Measurements from ENCODE around the gene B4GAT1. TPM values are rescaled to one million over a fixed set of nuclear protein-coding genes. Genes with fewer than 3 reads are reported as not detected.
A peak's percentile ranks its signal among the peaks of the same experiment; 100 is the strongest.

Gene B4GAT1
- total RNA-seq, 1 donor from 2014 or later, result 42.7 TPM

GRCh38 chr11:66332371-66333219 lies 14.8 kb downstream of the B4GAT1 start:
- no peak for TF ChIP-seq CTCF (IDR thresholded peaks at IDR 0.05; ENCODE audit: partially characterized antibody, unreplicated experiment)
- H3K9me3 Mint-ChIP-seq (ENCODE audit: unreplicated experiment), result no peaks in the 10 kb centered on the region
- DNase-seq, result no peak
- H3K36me3 Mint-ChIP-seq (ENCODE audit: unreplicated experiment), result no peaks in the 10 kb centered on the region
- H3K27ac Mint-ChIP-seq (ENCODE audit: unreplicated experiment), result peak overlapping the region; percentile 28
- no peak overlapping the region for H3K4me3 Mint-ChIP-seq (ENCODE audit: unreplicated experiment)
- H3K27me3 Mint-ChIP-seq (ENCODE audit: unreplicated experiment), result peaks cover 12% of the 10 kb centered on the region
- peaks cover 15% of the 10 kb centered on the region for H3K4me1 Mint-ChIP-seq (ENCODE audit: low read depth, unreplicated experiment)

GRCh38 chr11:66331542-66332370 lies 15.7 kb downstream of the B4GAT1 start:
- Mint-ChIP-seq H3K9me3 (ENCODE audit: unreplicated experiment) (no peaks in the 10 kb centered on the region), H3K27ac (ENCODE audit: unreplicated experiment) (no peak overlapping the region), H3K36me3 (ENCODE audit: unreplicated experiment) (no peaks in the 10 kb centered on the region), H3K27me3 (ENCODE audit: unreplicated experiment) (peaks cover 12% of the 10 kb centered on the region), H3K4me3 (ENCODE audit: unreplicated experiment) (no peak overlapping the region), H3K4me1 (ENCODE audit: low read depth, unreplicated experiment) (peaks cover 16% of the 10 kb centered on the region)
- no peak for TF ChIP-seq CTCF (IDR thresholded peaks at IDR 0.05; ENCODE audit: partially characterized antibody, unreplicated experiment)
- no peak for DNase-seq

- peaks cover 15% of the 10 kb centered on the region for H3K4me1 Mint-ChIP-seq (ENCODE audit: low read depth, unreplicated experiment)
- TF ChIP-seq CTCF (IDR thresholded peaks at IDR 0.05; ENCODE audit: partially characterized antibody, unreplicated experiment), result no peak
- no peak overlapping the region for H3K4me3 Mint-ChIP-seq (ENCODE audit: unreplicated experiment)
- H3K27ac Mint-ChIP-seq (ENCODE audit: unreplicated experiment), result no peak overlapping the region
- peaks cover 2% of the 10 kb centered on the region for H3K9me3 Mint-ChIP-seq (ENCODE audit: unreplicated experiment)
- H3K27me3 Mint-ChIP-seq (ENCODE audit: unreplicated experiment), result peaks cover 12% of the 10 kb centered on the region
- H3K36me3 Mint-ChIP-seq (ENCODE audit: unreplicated experiment), result no peaks in the 10 kb centered on the region
- no peak for DNase-seq
Measured at GRCh38 chr11:66330931-66331330, 16.5 kb downstream of the B4GAT1 start.

GRCh38 chr11:66329165-66329673 lies 18.2 kb downstream of the B4GAT1 start:
- peaks cover 23% of the 10 kb centered on the region for H3K4me1 Mint-ChIP-seq (ENCODE audit: low read depth, unreplicated experiment)
- H3K9me3 Mint-ChIP-seq (ENCODE audit: unreplicated experiment), result peaks cover 13% of the 10 kb centered on the region
- H3K36me3 Mint-ChIP-seq (ENCODE audit: unreplicated experiment), result no peaks in the 10 kb centered on the region
- no peak overlapping the region for H3K27ac Mint-ChIP-seq (ENCODE audit: unreplicated experiment)
- H3K4me3 Mint-ChIP-seq (ENCODE audit: unreplicated experiment), result no peak overlapping the region
- DNase-seq, result no peak
- H3K27me3 Mint-ChIP-seq (ENCODE audit: unreplicated experiment), result peaks cover 23% of the 10 kb centered on the region
- TF ChIP-seq CTCF (IDR thresholded peaks at IDR 0.05; ENCODE audit: partially characterized antibody, unreplicated experiment), result no peak
